Measurements from ENCODE around the gene RAD52. TPM values are rescaled to one million over a fixed set of nuclear protein-coding genes. Genes with fewer than 3 reads are reported as not detected.

Gene RAD52
- total RNA-seq, 4 donors from 2014 or later = 6.6 to 18.8 (median 11.6) TPM

GRCh38 chr12:903055-903454, 46.4 kb downstream of the RAD52 start:
- Histone ChIP-seq H3K4me3 (no peak overlapping the region), H3K4me1 (peaks cover 0 to 8% (median 4%) of the 10 kb centered on the region in 4 donors), H3K36me3 (peaks cover 84 to 100% (median 96%) of the 10 kb centered on the region in 4 donors), H3K27ac (replicated peaks in 1 of 4) (no peak overlapping the region), H3K9me3 (no peaks in the 10 kb centered on the region), H3K27me3 (no peaks in the 10 kb centered on the region)
- WGBS = 90% methylated on average over 5 of the region's 5 CpGs
- DNase-seq (ENCODE audit: extremely low spot score) = no peak
- TF ChIP-seq POLR2A (IDR thresholded peaks at IDR 0.05; ENCODE audit: low read depth) = no peak
- no peak for TF ChIP-seq POLR2AphosphoS5 (IDR thresholded peaks at IDR 0.05)
- no peak for TF ChIP-seq CTCF (IDR thresholded peaks at IDR 0.05)
- no peak for TF ChIP-seq EP300 (IDR thresholded peaks at IDR 0.05)
- intact Hi-C loops (cut with DNase I) = no loop called here

GRCh38 chr12:902581-902980, 46.9 kb downstream of the RAD52 start:
- Histone ChIP-seq H3K9me3 (no peaks in the 10 kb centered on the region), H3K36me3 (peaks cover 81 to 100% (median 95%) of the 10 kb centered on the region in 4 donors), H3K27ac (replicated peaks in 1 of 4) (no peak overlapping the region), H3K27me3 (no peaks in the 10 kb centered on the region), H3K4me3 (no peak overlapping the region), H3K4me1 (peaks cover 0 to 8% (median 4%) of the 10 kb centered on the region in 4 donors)
- intact Hi-C loops (cut with DNase I) = no loop called here
- no peak for DNase-seq (ENCODE audit: extremely low spot score)
- WGBS = 90% methylated on average over 3 of the region's 3 CpGs
- TF ChIP-seq EP300 (IDR thresholded peaks at IDR 0.05) (no peak), CTCF (IDR thresholded peaks at IDR 0.05) (no peak), POLR2AphosphoS5 (IDR thresholded peaks at IDR 0.05) (no peak), POLR2A (IDR thresholded peaks at IDR 0.05; ENCODE audit: low read depth) (no peak)

- no peak overlapping the region for H3K27ac ChIP-seq (replicated peaks in 1 of 4)
- WGBS = 85% methylated on average over 4 of the region's 4 CpGs
Measured at GRCh38 chr12:897386-897785, 52.1 kb downstream of the RAD52 start.

GRCh38 chr12:896031-896430, 53.5 kb downstream of the RAD52 start:
- TF ChIP-seq POLR2AphosphoS5 (IDR thresholded peaks at IDR 0.05) = no peak
- TF ChIP-seq EP300 (IDR thresholded peaks at IDR 0.05) = no peak
- no peak for TF ChIP-seq POLR2A (IDR thresholded peaks at IDR 0.05; ENCODE audit: low read depth)
- TF ChIP-seq CTCF (IDR thresholded peaks at IDR 0.05) = no peak
- Histone ChIP-seq H3K36me3 (peaks cover 51 to 98% (median 90%) of the 10 kb centered on the region in 4 donors), H3K4me1 (no peaks in the 10 kb centered on the region), H3K27me3 (no peaks in the 10 kb centered on the region), H3K9me3 (no peaks in the 10 kb centered on the region), H3K27ac (replicated peaks in 1 of 4) (no peak overlapping the region), H3K4me3 (no peak overlapping the region)
- WGBS = 78% methylated on average over 4 of the region's 4 CpGs
- DNase-seq (ENCODE audit: extremely low spot score) = no peak
- intact Hi-C loops (cut with DNase I) = no loop called here

More at GRCh38 chr12:897386-897785, 52.1 kb downstream of the RAD52 start:
- intact Hi-C loops (cut with DNase I) = no loop called here
- DNase-seq (ENCODE audit: extremely low spot score) = no peak
- H3K36me3 ChIP-seq = peaks cover 54 to 100% (median 92%) of the 10 kb centered on the region in 4 donors
- no peak overlapping the region for H3K4me3 ChIP-seq
- no peaks in the 10 kb centered on the region for H3K9me3 ChIP-seq
- no peaks in the 10 kb centered on the region for H3K4me1 ChIP-seq
- TF ChIP-seq CTCF (IDR thresholded peaks at IDR 0.05) (no peak), EP300 (IDR thresholded peaks at IDR 0.05) (no peak), POLR2A (IDR thresholded peaks at IDR 0.05; ENCODE audit: low read depth) (no peak), POLR2AphosphoS5 (IDR thresholded peaks at IDR 0.05) (no peak)
- H3K27me3 ChIP-seq = no peaks in the 10 kb centered on the region

- no peak overlapping the region for H3K27ac ChIP-seq (replicated peaks in 1 of 4)
- TF ChIP-seq POLR2A (IDR thresholded peaks at IDR 0.05; ENCODE audit: low read depth) (no peak), CTCF (IDR thresholded peaks at IDR 0.05) (no peak), EP300 (IDR thresholded peaks at IDR 0.05) (no peak), POLR2AphosphoS5 (IDR thresholded peaks at IDR 0.05) (no peak)
- H3K9me3 ChIP-seq = no peaks in the 10 kb centered on the region
- intact Hi-C loops (cut with DNase I) = no loop called here
- no peak for DNase-seq (ENCODE audit: extremely low spot score)
- H3K4me1 ChIP-seq = no peaks in the 10 kb centered on the region
- no peak overlapping the region for H3K4me3 ChIP-seq
- H3K36me3 ChIP-seq = peaks cover 58 to 98% (median 90%) of the 10 kb centered on the region in 4 donors
- no peaks in the 10 kb centered on the region for H3K27me3 ChIP-seq
Measured at GRCh38 chr12:894226-894625, 55.3 kb downstream of the RAD52 start.
